ENCODE results near the gene KITLG. TPM values are rescaled to one million over a fixed set of nuclear protein-coding genes. Genes with fewer than 3 reads are reported as not detected.

The KITLG gene
- total RNA-seq, 1 donor from 2014 or later: 3.7 TPM

GRCh38 chr12:88530868-88531267 is 49.4 kb downstream of the KITLG start:
- Mint-ChIP-seq H3K36me3 (ENCODE audit: low read depth) (no peaks in the 10 kb centered on the region), H3K27ac (ENCODE audit: unreplicated experiment) (no peak overlapping the region), H3K9me3 (ENCODE audit: low read depth) (peaks cover 16% of the 10 kb centered on the region), H3K27me3 (ENCODE audit: low read depth) (no peaks in the 10 kb centered on the region), H3K4me1 (ENCODE audit: low read depth) (peaks cover 13% of the 10 kb centered on the region), H3K4me3 (ENCODE audit: unreplicated experiment) (no peak overlapping the region)
- DNase-seq (ENCODE audit: low spot score): no peak
- no peak for TF ChIP-seq CTCF (IDR thresholded peaks at IDR 0.05)

- DNase-seq (ENCODE audit: low spot score): no peak
- peaks cover 13% of the 10 kb centered on the region for H3K4me1 Mint-ChIP-seq (ENCODE audit: low read depth)
- H3K9me3 Mint-ChIP-seq (ENCODE audit: low read depth): peaks cover 16% of the 10 kb centered on the region
- no peak overlapping the region for H3K27ac Mint-ChIP-seq (ENCODE audit: unreplicated experiment)
- H3K27me3 Mint-ChIP-seq (ENCODE audit: low read depth): no peaks in the 10 kb centered on the region
- no peak for TF ChIP-seq CTCF (IDR thresholded peaks at IDR 0.05)
- H3K4me3 Mint-ChIP-seq (ENCODE audit: unreplicated experiment): no peak overlapping the region
- no peaks in the 10 kb centered on the region for H3K36me3 Mint-ChIP-seq (ENCODE audit: low read depth)
Measured at GRCh38 chr12:88529531-88530488, 50.5 kb downstream of the KITLG start.

GRCh38 chr12:88522961-88523360 is 57.3 kb downstream of the KITLG start:
- Mint-ChIP-seq H3K4me3 (ENCODE audit: unreplicated experiment) (no peak overlapping the region), H3K27me3 (ENCODE audit: low read depth) (no peaks in the 10 kb centered on the region), H3K36me3 (ENCODE audit: low read depth) (no peaks in the 10 kb centered on the region), H3K9me3 (ENCODE audit: low read depth) (peaks cover 15% of the 10 kb centered on the region), H3K4me1 (ENCODE audit: low read depth) (peaks cover 6% of the 10 kb centered on the region), H3K27ac (ENCODE audit: unreplicated experiment) (no peak overlapping the region)
- TF ChIP-seq CTCF (IDR thresholded peaks at IDR 0.05): no peak
- DNase-seq (ENCODE audit: low spot score): no peak

GRCh38 chr12:88520436-88520820 is 59.8 kb downstream of the KITLG start:
- no peaks in the 10 kb centered on the region for H3K36me3 Mint-ChIP-seq (ENCODE audit: low read depth)
- no peaks in the 10 kb centered on the region for H3K27me3 Mint-ChIP-seq (ENCODE audit: low read depth)
- no peak overlapping the region for H3K4me3 Mint-ChIP-seq (ENCODE audit: unreplicated experiment)
- no peak for DNase-seq (ENCODE audit: low spot score)
- no peak for TF ChIP-seq CTCF (IDR thresholded peaks at IDR 0.05)
- no peak overlapping the region for H3K27ac Mint-ChIP-seq (ENCODE audit: unreplicated experiment)
- peaks cover 6% of the 10 kb centered on the region for H3K4me1 Mint-ChIP-seq (ENCODE audit: low read depth)
- peaks cover 2% of the 10 kb centered on the region for H3K9me3 Mint-ChIP-seq (ENCODE audit: low read depth)

GRCh38 chr12:88519802-88520435 is 60.4 kb downstream of the KITLG start:
- Mint-ChIP-seq H3K27ac (ENCODE audit: unreplicated experiment) (no peak overlapping the region), H3K27me3 (ENCODE audit: low read depth) (no peaks in the 10 kb centered on the region), H3K4me1 (ENCODE audit: low read depth) (peaks cover 6% of the 10 kb centered on the region), H3K9me3 (ENCODE audit: low read depth) (peaks cover 2% of the 10 kb centered on the region), H3K4me3 (ENCODE audit: unreplicated experiment) (no peak overlapping the region), H3K36me3 (ENCODE audit: low read depth) (no peaks in the 10 kb centered on the region)
- DNase-seq (ENCODE audit: low spot score): no peak
- no peak for TF ChIP-seq CTCF (IDR thresholded peaks at IDR 0.05)

All from chondrocyte (in vitro differentiated cells).